Measurements from ENCODE around the gene IL10RB. TPM values are rescaled to one million over a fixed set of nuclear protein-coding genes. Genes with fewer than 3 reads are reported as not detected.
A peak's percentile ranks its signal among the peaks of the same experiment; 100 is the strongest.
"Not testable (repeated sequence)": the region's sequence is repeated elsewhere in the genome, so short reads cannot be mapped to it uniquely, and the experiment has no call there.

The IL10RB gene
- 5.0 and 6.7 TPM in 2 replicates for total RNA-seq (2014; rRNA removed; shearing (Covaris generic))

DNA sequence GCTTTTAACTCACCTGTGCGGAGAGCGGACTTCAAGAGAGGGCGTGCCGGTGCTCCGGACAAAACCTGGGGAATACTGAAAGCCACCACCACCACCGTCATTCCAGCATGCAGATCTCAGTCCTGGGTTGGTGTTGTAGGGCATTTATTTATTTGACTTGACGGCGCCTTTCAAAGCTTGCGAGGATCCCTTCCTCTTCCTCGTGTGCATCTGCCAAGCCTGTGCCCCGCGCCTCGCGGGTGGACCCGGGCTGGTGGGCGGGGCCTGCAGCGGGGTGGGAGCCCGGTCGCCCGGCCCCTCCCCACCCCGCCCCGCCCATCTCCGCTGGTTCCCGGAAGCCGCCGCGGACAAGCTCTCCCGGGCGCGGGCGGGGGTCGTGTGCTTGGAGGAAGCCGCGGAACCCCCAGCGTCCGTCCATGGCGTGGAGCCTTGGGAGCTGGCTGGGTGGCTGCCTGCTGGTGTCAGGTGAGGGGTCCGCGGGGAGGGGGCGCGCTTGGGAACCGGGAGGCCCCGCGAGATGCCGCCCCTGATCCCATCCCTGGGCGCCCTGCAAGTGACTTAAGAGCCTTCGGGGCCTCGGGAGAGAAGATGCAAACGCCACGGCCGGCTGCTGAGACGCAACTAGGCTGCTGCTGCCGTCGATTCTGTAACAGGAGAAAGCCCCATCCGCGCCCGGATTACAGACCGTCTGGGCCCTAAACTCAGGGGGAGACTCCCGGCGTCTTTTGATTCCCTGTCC lies at the start of gene IL10RB:
Gene IL10RB, plus strand, starts transcription at position 318 of the 739 bp plus-strand sequence. Its CDS starts 99 bp downstream, at position 417.
- Histone ChIP-seq H3K4me3 (ENCODE audit: insufficient read depth, low read depth, low read length) (peak within 1 kb of the TSS; percentile 64), H3K27me3 (ENCODE audit: control insufficient read depth, insufficient read depth, low read length) (no peaks in the 10 kb centered on the region; the same call in 1 of the 2 replicates), H3K36me3 (replicated peaks; ENCODE audit: control insufficient read depth, insufficient read depth, low read length) (no peaks in the 10 kb centered on the region; the same call in 1 of the 2 replicates)
- peak; percentile 97 for DNase-seq

DNA sequence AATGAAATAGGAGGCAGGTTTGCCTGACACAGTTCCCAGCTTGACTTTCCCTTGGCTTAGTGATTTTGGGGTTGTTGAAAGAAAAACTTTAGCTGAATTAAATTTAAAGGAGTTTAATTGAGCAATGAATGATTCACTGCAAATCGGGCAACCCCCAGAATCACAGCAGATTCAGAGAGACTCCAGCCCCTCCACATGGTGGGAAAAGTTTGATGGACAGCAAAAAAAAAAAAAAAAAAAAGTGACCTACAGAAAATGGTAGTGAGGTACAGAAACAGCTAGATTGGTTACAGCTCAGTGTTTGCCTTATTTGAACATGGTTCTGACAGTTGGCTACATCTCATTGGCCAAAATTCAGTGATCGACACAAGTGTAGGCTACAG lies 49.0 kb upstream of the IL10RB start:
- DNase-seq, result no peak
- Histone ChIP-seq H3K27me3 (ENCODE audit: control insufficient read depth, insufficient read depth, low read length) (no peaks in the 10 kb centered on the region), H3K36me3 (replicated peaks; ENCODE audit: control insufficient read depth, insufficient read depth, low read length) (no peaks in the 10 kb centered on the region), H3K4me3 (ENCODE audit: insufficient read depth, low read depth, low read length) (no peak overlapping the region)

DNA sequence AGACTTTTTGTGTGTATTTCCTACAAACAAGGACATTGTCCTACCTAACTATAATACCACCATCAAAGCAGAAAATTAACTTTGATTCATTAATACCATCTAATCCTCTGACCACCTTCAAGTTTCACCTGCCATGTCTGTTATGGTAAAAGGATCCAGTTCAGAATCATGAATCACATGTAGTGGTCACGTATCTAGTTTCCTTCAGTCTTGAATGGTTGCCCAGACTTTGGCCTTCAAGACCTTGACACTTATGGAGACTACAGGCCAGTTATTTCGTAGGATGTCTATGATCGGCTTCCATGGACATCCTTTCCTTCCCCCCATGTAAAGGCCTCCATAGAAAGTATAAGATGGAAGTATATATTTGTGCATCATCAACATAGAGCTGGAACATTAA lies 46.9 kb upstream of the IL10RB start:
- no peak for DNase-seq
- Histone ChIP-seq H3K27me3 (ENCODE audit: control insufficient read depth, insufficient read depth, low read length) (no peaks in the 10 kb centered on the region), H3K4me3 (ENCODE audit: insufficient read depth, low read depth, low read length) (no peak overlapping the region), H3K36me3 (replicated peaks; ENCODE audit: control insufficient read depth, insufficient read depth, low read length) (no peaks in the 10 kb centered on the region)

DNA sequence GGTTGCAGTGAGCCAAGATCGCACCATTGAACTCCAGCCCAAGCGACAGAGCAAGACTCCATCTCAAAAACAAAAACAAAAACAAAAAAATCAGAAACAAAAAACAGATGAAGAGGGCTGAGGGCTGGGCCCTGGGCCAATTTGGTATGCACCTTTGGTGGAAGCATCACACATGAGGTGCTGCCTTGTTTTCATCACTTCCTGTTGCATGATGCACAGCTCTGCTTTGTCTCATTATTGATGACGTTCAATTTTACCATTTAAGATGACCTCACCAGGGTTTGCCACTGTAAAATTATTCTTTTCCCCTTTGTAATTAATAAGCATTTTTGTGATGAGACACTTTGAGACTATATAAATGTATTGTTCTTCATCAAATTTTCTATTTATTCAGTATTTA lies 46.2 kb upstream of the IL10RB start:
- no peak for DNase-seq
- Histone ChIP-seq H3K27me3 (ENCODE audit: control insufficient read depth, insufficient read depth, low read length) (no peaks in the 10 kb centered on the region), H3K4me3 (ENCODE audit: insufficient read depth, low read depth, low read length) (no peak overlapping the region), H3K36me3 (replicated peaks; ENCODE audit: control insufficient read depth, insufficient read depth, low read length) (no peaks in the 10 kb centered on the region)

DNA sequence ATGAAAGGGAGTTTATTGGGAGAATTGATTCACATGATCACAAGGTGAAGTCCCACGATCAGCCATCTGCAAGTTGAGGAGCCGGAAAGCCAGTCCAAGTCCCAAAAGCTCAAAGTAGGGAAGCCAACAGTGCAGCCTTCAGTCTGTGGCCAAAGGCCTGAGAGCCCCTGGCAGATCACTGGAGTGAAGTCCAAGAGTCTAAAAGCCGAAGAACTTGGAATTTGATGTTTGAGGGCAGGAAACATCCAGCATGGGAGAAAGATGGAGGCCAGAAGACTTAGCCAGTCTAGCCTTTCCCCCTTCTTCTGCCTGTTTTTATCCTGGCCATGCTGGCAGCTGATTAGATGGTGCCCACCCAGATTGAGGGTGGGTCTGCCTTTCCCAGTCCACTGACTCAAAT lies 40.8 kb upstream of the IL10RB start:
- not testable (repeated sequence) for DNase-seq; H3K4me3 ChIP-seq (ENCODE audit: insufficient read depth, low read depth, low read length); H3K27me3 ChIP-seq (ENCODE audit: control insufficient read depth, insufficient read depth, low read length); H3K36me3 ChIP-seq (replicated peaks; ENCODE audit: control insufficient read depth, insufficient read depth, low read length)

DNA sequence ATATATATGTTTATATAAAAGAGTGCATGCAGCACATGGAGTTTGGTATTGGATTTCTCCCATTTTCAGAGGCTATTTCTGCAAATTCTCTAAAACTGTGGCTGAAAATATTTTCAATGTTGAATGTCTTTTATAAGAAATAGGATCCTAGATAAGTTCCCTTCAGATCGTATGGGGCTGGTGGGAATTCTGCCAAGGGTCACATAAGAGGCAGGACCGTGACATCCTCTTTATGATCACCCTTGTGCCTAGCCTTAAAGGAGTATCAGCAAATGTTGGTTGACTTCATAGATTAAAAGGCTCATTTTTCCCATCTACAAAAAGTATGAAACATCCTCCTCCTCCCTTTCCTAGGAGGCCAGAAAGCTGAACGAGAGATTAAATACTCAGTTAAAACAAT lies 37.7 kb upstream of the IL10RB start:
- H3K36me3 ChIP-seq (replicated peaks; ENCODE audit: control insufficient read depth, insufficient read depth, low read length), result no peaks in the 10 kb centered on the region
- DNase-seq, result no peak
- H3K27me3 ChIP-seq (ENCODE audit: control insufficient read depth, insufficient read depth, low read length), result peaks cover 7% of the 10 kb centered on the region; the same call in 1 of the 2 replicates
- no peak overlapping the region for H3K4me3 ChIP-seq (ENCODE audit: insufficient read depth, low read depth, low read length)

DNA sequence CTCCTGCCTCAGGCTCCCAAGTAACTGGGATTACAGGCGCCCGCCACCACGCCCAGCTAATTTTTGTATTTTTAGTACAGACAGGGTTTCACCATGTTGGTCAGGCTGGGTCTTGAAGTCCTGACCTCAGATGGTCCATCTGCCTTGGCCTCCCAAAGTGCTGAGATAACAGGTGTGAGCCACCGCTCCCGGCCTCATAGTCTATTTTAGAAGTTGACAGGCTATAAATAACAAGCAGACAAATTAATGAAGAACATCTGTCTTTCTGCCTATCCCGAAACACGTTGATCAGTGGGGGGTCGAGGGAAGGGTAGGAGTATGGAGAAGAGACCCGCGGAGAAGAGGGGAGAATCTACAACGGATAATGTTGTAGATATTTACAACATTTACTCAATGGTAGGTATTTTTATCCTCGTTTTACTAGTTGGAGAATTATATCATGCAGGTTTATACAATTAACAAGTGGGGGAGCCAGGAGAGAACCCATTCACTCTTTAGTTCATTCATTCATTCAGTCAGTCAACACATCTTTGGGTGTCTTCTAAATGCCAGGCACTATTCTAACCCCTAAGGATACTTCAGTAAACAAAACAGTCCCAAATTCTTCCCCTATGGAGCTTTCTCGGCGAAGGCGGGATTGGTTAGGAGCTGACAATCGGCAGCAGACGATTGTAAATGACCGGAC lies 36.9 kb upstream of the IL10RB start:
- Histone ChIP-seq H3K27me3 (ENCODE audit: control insufficient read depth, insufficient read depth, low read length) (peaks cover 7% of the 10 kb centered on the region; the same call in 1 of the 2 replicates), H3K36me3 (replicated peaks; ENCODE audit: control insufficient read depth, insufficient read depth, low read length) (no peaks in the 10 kb centered on the region), H3K4me3 (ENCODE audit: insufficient read depth, low read depth, low read length) (peak overlapping the region; percentile 28)
- peak; percentile 26 for DNase-seq

DNA sequence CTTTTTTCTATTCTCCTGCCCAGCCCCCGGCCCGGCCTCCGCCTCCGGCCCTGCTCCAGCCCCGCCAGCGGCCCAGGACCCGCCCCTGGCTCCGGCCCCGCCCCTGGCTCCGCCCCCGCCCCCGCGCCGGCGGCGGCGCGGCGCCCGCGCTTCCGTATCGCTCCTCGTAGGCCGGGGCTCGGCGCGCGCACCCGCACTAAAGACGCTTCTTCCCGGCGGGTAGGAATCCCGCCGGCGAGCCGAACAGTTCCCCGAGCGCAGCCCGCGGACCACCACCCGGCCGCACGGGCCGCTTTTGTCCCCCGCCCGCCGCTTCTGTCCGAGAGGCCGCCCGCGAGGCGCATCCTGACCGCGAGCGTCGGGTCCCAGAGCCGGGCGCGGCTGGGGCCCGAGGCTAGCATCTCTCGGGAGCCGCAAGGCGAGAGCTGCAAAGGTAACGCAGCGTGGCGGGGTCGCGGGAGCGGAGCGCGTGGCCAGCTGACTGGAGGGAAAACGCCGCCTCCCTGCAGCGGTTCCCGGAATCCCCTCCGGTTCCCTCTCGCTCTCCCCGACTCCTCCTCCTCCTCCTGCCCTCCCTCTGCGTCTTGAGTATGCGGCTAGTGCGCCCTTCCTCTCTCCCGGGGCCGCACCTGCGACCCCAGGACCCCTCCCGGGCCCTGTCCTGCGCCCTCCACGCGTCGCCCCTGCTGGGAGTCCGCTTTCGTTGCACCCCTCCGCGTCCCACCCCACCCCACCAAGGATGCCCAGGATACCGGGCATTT lies 36.2 kb upstream of the IL10RB start, which contains the start of gene IFNAR2:
Gene IFNAR2, plus strand, starts transcription at position 155 of the 761 bp plus-strand sequence. CDS start 11,985 bp downstream, outside the sequence.
- peaks cover 7% of the 10 kb centered on the region; the same call in 1 of the 2 replicates for H3K27me3 ChIP-seq (ENCODE audit: control insufficient read depth, insufficient read depth, low read length)
- H3K36me3 ChIP-seq (replicated peaks; ENCODE audit: control insufficient read depth, insufficient read depth, low read length), result no peaks in the 10 kb centered on the region
- peak; percentile 99 for DNase-seq
- peak within 1 kb of the TSS; percentile 97 for H3K4me3 ChIP-seq (ENCODE audit: insufficient read depth, low read depth, low read length)

DNA sequence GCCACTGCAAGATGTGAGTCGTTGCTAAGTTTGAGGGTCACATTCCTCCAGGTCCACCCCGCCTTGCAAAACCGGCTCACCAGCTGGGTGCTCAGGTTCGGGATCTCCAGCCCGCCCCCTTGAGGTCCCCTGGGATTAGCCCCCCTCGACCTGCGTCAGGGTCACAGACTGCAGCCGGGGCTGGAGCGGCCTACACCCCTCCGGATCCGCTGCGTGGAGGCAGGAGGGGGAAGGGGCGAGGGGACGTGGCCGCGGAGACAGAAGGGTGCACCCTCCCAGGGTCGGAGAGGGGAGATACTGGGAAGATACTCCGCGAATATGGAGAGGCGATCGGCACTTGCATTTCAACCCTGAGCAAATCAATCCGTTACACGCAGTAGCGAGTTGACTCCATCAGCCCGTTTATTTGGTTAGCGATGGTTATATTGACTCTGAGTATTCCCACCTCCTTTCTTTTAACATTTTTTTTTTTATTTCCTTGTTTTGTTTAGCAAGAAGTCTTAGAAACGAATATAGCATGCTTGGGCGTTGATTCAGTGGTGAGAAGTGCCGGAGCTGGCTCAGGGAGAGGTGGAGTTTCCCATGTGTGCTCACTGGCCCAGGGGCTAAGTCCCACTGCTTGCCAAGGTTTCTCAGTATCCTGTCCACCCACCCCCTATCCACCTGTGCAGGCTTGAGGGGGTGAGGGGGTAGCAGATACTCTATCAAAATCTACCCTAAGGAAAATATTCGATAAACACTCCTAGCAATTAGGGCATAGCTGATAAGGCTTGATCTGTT lies 35.4 kb upstream of the IL10RB start:
- H3K27me3 ChIP-seq (ENCODE audit: control insufficient read depth, insufficient read depth, low read length), result peaks cover 7% of the 10 kb centered on the region; the same call in 1 of the 2 replicates
- DNase-seq, result peak; percentile 89
- H3K36me3 ChIP-seq (replicated peaks; ENCODE audit: control insufficient read depth, insufficient read depth, low read length), result no peaks in the 10 kb centered on the region
- peak overlapping the region; percentile 97 for H3K4me3 ChIP-seq (ENCODE audit: insufficient read depth, low read depth, low read length)

DNA sequence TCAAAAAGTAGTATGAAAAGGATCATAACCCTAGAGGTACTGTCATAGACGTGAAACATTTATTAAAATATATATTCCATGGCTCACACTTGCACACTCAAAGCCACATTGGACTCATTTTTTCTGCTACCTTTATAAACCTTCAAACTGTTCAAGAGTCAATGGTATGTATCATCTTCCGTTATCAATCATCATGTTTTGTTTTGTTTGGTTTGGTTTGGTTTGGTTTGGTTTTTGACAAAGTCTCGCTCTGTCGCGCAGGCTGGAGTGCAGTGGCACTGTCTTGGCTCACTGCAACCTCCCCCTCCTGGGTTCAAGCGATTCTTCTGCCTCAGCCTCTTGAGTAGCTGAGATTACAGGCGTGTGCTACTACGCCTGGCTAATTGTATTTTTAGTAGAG lies 34.6 kb upstream of the IL10RB start:
- Histone ChIP-seq H3K4me3 (ENCODE audit: insufficient read depth, low read depth, low read length) (no peak overlapping the region), H3K27me3 (ENCODE audit: control insufficient read depth, insufficient read depth, low read length) (peaks cover 7% of the 10 kb centered on the region; the same call in 1 of the 2 replicates), H3K36me3 (replicated peaks; ENCODE audit: control insufficient read depth, insufficient read depth, low read length) (no peaks in the 10 kb centered on the region)
- DNase-seq, result no peak

DNA sequence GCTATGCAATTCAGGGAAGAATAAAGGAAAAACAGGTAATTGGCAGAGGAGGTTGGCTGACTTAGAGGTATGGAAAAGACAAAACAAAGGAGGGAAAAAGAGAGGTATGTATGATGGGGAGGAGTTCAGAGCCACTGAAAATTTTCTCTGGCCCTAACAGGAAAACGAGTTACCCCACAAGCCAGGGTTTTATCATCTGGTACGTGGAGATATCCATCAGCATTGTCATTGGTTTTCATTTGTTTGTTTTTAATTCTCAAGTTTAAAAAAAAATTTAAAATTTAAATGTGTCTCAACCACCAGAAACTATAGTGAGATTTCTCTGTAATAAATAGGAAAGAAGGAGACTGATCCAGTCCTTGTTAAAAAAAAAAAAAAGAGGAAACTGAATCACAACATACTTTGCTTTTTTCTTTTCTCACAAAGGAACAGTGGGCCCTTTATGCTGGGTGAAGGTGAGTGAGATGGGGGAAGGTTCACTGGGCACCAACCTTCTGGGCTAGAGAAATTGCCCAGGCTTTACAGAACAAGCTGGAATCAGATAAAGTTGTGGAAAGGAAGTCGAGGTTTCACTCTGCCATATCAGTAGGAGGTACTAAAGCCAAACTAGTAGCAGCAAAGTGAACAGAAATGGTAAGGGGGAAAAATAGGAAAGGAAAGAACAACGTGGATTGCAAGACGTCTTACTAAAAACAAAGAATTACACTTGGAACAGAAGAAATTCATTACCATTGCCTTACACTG lies 33.7 kb upstream of the IL10RB start:
- H3K36me3 ChIP-seq (replicated peaks; ENCODE audit: control insufficient read depth, insufficient read depth, low read length), result no peaks in the 10 kb centered on the region
- H3K27me3 ChIP-seq (ENCODE audit: control insufficient read depth, insufficient read depth, low read length), result peaks cover 7% of the 10 kb centered on the region; the same call in 1 of the 2 replicates
- no peak for DNase-seq
- no peak overlapping the region for H3K4me3 ChIP-seq (ENCODE audit: insufficient read depth, low read depth, low read length)

DNA sequence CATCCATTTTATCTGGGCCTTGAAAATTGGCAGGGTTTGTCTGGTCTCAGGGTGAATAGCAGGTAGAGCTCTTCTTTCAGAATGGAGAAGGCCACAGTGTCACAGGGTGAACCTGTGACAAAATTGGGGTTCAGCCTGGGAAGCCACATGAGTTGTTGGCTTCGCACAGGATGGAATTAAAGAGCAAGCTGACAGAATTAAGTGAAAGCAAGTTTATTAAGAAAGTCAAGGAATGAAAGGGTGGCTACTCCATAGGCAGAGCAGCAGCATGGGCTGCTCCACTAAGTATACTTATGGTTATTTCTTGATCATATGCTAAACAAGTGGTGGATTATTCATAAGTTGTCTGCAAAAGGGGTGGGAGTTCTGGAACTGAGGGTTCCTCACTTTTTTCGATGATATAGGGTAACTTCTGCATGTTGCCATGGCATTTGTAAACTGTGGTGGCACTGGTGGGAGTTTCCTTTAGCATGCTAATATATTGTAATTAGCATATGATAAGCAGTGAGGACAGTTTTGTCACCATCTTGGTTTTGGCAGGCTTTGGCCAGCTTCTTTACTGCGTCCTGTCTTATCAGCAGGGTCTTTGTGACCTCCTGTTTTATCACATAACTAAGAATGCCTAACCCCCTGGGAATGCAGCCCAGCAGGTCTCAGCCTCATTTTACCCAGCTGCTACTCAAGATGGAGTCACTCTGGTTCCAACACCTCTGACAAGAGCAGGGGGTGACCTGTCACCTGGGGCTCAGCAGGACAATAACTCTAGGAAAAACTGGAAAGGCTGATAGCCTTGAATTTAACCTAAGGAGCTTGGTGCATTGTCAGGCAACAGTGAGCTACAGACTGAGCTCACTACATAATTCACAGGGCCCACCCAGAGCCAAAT lies 31.3 kb upstream of the IL10RB start:
- H3K36me3 ChIP-seq (replicated peaks; ENCODE audit: control insufficient read depth, insufficient read depth, low read length), result no peaks in the 10 kb centered on the region
- H3K27me3 ChIP-seq (ENCODE audit: control insufficient read depth, insufficient read depth, low read length), result peaks cover 7% of the 10 kb centered on the region; the same call in 1 of the 2 replicates
- H3K4me3 ChIP-seq (ENCODE audit: insufficient read depth, low read depth, low read length), result no peak overlapping the region
- DNase-seq, result no peak

All from H7 (cell line).